ENCODE measurements around the gene SEMA6B.
A peak's percentile ranks its signal among the peaks of the same experiment; 100 is the strongest.

The SEMA6B gene

GRCh38 chr19:4496304-4496703 is 63.2 kb downstream of the SEMA6B start (continued):
- TF ChIP-seq ZNF24 (tag by site-specific recombination; IDR thresholded peaks at IDR 0.05) (no peak), KLF1 (tag by site-specific recombination; IDR thresholded peaks at IDR 0.05) (no peak), ZNF76 (tag by site-specific recombination; IDR thresholded peaks at IDR 0.05; ENCODE audit: borderline replicate concordance, low read depth) (no peak), ZNF184 (tag by site-specific recombination; IDR thresholded peaks at IDR 0.05) (no peak), SP2 (tag by site-specific recombination; IDR thresholded peaks at IDR 0.05) (no peak), ZNF248 (tag by site-specific recombination; IDR thresholded peaks at IDR 0.05) (no peak), RBAK (tag by site-specific recombination; IDR thresholded peaks at IDR 0.05) (no peak)
- TF ChIP-seq, protein P1, sequence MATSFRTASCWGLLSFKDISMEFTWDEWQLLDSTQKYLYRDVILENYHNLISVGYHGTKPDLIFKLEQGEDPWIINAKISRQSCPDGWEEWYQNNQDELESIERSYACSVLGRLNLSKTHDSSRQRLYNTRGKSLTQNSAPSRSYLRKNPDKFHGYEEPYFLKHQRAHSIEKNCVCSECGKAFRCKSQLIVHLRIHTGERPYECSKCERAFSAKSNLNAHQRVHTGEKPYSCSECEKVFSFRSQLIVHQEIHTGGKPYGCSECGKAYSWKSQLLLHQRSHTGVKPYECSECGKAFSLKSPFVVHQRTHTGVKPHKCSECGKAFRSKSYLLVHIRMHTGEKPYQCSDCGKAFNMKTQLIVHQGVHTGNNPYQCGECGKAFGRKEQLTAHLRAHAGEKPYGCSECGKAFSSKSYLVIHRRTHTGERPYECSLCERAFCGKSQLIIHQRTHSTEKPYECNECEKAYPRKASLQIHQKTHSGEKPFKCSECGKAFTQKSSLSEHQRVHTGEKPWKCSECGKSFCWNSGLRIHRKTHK (tag by site-specific recombination; IDR thresholded peaks at IDR 0.05), result no peak
- TF ChIP-seq, protein P2, sequence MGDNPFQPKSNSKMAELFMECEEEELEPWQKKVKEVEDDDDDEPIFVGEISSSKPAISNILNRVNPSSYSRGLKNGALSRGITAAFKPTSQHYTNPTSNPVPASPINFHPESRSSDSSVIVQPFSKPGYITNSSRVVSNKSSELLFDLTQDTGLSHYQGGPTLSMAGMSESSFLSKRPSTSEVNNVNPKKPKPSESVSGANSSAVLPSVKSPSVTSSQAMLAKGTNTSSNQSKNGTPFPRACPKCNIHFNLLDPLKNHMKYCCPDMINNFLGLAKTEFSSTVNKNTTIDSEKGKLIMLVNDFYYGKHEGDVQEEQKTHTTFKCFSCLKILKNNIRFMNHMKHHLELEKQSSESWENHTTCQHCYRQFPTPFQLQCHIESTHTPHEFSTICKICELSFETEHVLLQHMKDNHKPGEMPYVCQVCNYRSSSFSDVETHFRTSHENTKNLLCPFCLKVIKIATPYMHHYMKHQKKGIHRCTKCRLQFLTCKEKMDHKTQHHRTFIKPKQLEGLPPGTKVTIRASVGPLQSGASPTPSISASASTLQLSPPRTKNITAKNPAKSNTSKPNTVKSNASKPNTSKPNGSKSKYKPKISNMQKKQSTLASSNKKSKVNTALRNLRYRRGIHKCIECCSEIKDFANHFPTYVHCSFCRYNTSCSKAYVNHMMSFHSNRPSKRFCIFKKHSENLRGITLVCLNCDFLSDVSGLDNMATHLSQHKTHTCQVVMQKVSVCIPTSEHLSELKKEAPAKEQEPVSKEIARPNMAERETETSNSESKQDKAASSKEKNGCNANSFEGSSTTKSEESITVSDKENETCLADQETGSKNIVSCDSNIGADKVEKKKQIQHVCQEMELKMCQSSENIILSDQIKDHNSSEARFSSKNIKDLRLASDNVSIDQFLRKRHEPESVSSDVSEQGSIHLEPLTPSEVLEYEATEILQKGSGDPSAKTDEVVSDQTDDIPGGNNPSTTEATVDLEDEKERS (tag by site-specific recombination; IDR thresholded peaks at IDR 0.05), result no peak

DNA sequence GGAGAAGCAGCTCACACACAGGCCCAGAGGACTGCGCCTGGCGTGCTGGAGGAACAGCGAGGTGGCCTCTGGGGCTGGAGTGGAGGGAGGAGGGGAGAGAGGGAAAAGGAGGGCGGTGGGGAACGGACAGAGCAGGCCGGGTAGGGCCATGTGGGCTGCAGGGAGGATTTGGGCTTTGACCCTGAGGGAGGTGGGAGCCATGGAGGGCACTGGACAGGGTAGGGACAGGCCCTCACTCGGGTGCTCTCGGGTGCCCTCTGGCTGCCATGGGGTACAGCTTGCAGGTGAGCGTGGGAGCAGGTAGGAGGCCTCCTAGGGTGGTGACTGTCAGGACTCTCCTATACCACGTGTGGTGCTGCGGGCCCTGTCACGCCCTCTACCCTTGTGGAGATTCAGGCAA is 64.0 kb downstream of the SEMA6B start:
- H3K36me3 ChIP-seq (ENCODE audit: control insufficient read depth in 2 of 2, insufficient read depth in 1 of 2, low read length in 2 of 2), result peaks cover 32 to 83% of the 10 kb centered on the region in 2 experiments; a peak in 2 of 3 replicates
- POLR2A ChIA-PET, result interaction anchor here (0.6 to 1.3 kb wide), 2 partner anchors 24 to 28 kb away, joined by 3 to 4 read pairs; partner anchors contain the start of gene HDGFL2
- no peak for TF ChIP-seq ZNF398 (tag by site-specific recombination; IDR thresholded peaks at IDR 0.05)
- TF ChIP-seq, protein P3, sequence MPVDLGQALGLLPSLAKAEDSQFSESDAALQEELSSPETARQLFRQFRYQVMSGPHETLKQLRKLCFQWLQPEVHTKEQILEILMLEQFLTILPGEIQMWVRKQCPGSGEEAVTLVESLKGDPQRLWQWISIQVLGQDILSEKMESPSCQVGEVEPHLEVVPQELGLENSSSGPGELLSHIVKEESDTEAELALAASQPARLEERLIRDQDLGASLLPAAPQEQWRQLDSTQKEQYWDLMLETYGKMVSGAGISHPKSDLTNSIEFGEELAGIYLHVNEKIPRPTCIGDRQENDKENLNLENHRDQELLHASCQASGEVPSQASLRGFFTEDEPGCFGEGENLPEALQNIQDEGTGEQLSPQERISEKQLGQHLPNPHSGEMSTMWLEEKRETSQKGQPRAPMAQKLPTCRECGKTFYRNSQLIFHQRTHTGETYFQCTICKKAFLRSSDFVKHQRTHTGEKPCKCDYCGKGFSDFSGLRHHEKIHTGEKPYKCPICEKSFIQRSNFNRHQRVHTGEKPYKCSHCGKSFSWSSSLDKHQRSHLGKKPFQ (tag by site-specific recombination; IDR thresholded peaks at IDR 0.05), result no peak
- no peak for TF ChIP-seq ZNF133 (tag by site-specific recombination; IDR thresholded peaks at IDR 0.05)
- TF ChIP-seq, protein P4, sequence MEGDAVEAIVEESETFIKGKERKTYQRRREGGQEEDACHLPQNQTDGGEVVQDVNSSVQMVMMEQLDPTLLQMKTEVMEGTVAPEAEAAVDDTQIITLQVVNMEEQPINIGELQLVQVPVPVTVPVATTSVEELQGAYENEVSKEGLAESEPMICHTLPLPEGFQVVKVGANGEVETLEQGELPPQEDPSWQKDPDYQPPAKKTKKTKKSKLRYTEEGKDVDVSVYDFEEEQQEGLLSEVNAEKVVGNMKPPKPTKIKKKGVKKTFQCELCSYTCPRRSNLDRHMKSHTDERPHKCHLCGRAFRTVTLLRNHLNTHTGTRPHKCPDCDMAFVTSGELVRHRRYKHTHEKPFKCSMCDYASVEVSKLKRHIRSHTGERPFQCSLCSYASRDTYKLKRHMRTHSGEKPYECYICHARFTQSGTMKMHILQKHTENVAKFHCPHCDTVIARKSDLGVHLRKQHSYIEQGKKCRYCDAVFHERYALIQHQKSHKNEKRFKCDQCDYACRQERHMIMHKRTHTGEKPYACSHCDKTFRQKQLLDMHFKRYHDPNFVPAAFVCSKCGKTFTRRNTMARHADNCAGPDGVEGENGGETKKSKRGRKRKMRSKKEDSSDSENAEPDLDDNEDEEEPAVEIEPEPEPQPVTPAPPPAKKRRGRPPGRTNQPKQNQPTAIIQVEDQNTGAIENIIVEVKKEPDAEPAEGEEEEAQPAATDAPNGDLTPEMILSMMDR (tag by site-specific recombination; IDR thresholded peaks at IDR 0.05), result peak; percentile 55; the same call in 1 of the 2 replicates
- TF ChIP-seq KLF8 (tag by site-specific recombination; IDR thresholded peaks at IDR 0.05), result no peak
- TF ChIP-seq, protein P5, sequence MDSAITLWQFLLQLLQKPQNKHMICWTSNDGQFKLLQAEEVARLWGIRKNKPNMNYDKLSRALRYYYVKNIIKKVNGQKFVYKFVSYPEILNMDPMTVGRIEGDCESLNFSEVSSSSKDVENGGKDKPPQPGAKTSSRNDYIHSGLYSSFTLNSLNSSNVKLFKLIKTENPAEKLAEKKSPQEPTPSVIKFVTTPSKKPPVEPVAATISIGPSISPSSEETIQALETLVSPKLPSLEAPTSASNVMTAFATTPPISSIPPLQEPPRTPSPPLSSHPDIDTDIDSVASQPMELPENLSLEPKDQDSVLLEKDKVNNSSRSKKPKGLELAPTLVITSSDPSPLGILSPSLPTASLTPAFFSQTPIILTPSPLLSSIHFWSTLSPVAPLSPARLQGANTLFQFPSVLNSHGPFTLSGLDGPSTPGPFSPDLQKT (IDR thresholded peaks at IDR 0.05; ENCODE audit: borderline replicate concordance, low read depth, low read length), result no peak
- TF ChIP-seq ZNF16 (tag by site-specific recombination; IDR thresholded peaks at IDR 0.05; ENCODE audit: low read depth), result peak; percentile 53; the same call in 1 of the 2 replicates
- TF ChIP-seq ZNF530 (tag by site-specific recombination; IDR thresholded peaks at IDR 0.05; ENCODE audit: low read depth), result no peak
- peak; percentile 51 for TF ChIP-seq ZNF366 (tag by site-specific recombination; conservative IDR thresholded peaks at IDR 0.05)
- TF ChIP-seq GLIS2 (tag by site-specific recombination; IDR thresholded peaks at IDR 0.05), result 0 out of 2 replicates have a peak, but pooled peaks have one; percentile 39
- no peak for TF ChIP-seq KLF10 (tag by site-specific recombination; IDR thresholded peaks at IDR 0.05)
- TF ChIP-seq ZBTB6 (tag by site-specific recombination; IDR thresholded peaks at IDR 0.05), result no peak
- TF ChIP-seq ZNF488 (tag by site-specific recombination; IDR thresholded peaks at IDR 0.05), result no peak
- TF ChIP-seq ZNF350 (tag by site-specific recombination; IDR thresholded peaks at IDR 0.05), result no peak
- TF ChIP-seq ZNF600 (tag by site-specific recombination; IDR thresholded peaks at IDR 0.05), result peak; percentile 65

More for the DNA sequence above, 64.0 kb downstream of the SEMA6B start:
- H3K27ac ChIP-seq (ENCODE audit: extremely low read depth, low read depth, low read length), result no peak overlapping the region
- H3K9me3 ChIP-seq (ENCODE audit: control insufficient read depth, insufficient read depth, low read depth, low read length), result no peaks in the 10 kb centered on the region
- CTCF ChIA-PET, result interaction anchor here (0.5 to 1.9 kb wide), 5 partner anchors 65 to 287 kb away, joined by 3 to 6 read pairs (median 4); no protein-coding TSS in a partner anchor
- H3K4me1 ChIP-seq (ENCODE audit: control insufficient read depth, insufficient read depth, low read length), result no peaks in the 10 kb centered on the region
- H3K4me3 ChIP-seq (ENCODE audit: low read depth, low read length), result no peak overlapping the region

All from HEK293 (cell line).